Neutrophil (primary cell): Measurements from ENCODE around the gene AK4.

Experiments
- H3K27ac ChIP-seq: fragments of 200-600 bp; sonication (generic); 2 replicates; pipeline ENCODE4 v1.5.1; 2016; ENCODE audit warnings: mild to moderate bottlenecking, moderate library complexity
- H3K27me3 ChIP-seq: fragments of 200-600 bp; sonication (generic); 2 replicates; pipeline ENCODE4 v1.6.0; 2016; ENCODE audit warnings: mild to moderate bottlenecking
- H3K36me3 ChIP-seq: fragments of 200-600 bp; sonication (generic); 2 replicates; pipeline ENCODE4 v1.5.1; 2017
- H3K4me1 ChIP-seq, 2 experiments: fragments of 200-600 bp in 1 of 2; sonication (generic) in 1 of 2; 1 replicate in 1 of 2; 2 replicates in 1 of 2; pipeline versions ENCODE4 v1.5.1 to v1.6.1; 2013 to 2016; ENCODE audit warnings: low read depth in 1 of 2, low read length in 1 of 2, mild to moderate bottlenecking in 1 of 2, moderate library complexity in 1 of 2; ENCODE audit not compliant: control insufficient read depth in 1 of 2, insufficient read depth in 1 of 2
- H3K4me3 ChIP-seq, 2 experiments: fragments of 200-600 bp in 1 of 2; sonication (generic) in 1 of 2; 1 replicate in 1 of 2; 2 replicates in 1 of 2; pipeline ENCODE4 v1.5.1; 2013 to 2016; ENCODE audit warnings: low read depth in 1 of 2, low read length in 1 of 2, mild to moderate bottlenecking in 1 of 2, moderate library complexity in 1 of 2
- H3K9me3 ChIP-seq: fragments of 200-600 bp; sonication (generic); 2 replicates; pipeline ENCODE4 v1.5.1; 2016
- TF ChIP-seq, protein P1 (sequence below): fragments of 200-600 bp; sonication (generic); IDR thresholded peaks from 2 replicates; pipeline ENCODE4 v1.5.1; 2016; ENCODE audit warnings: antibody characterized with exemption

AK4 gene

DNA sequence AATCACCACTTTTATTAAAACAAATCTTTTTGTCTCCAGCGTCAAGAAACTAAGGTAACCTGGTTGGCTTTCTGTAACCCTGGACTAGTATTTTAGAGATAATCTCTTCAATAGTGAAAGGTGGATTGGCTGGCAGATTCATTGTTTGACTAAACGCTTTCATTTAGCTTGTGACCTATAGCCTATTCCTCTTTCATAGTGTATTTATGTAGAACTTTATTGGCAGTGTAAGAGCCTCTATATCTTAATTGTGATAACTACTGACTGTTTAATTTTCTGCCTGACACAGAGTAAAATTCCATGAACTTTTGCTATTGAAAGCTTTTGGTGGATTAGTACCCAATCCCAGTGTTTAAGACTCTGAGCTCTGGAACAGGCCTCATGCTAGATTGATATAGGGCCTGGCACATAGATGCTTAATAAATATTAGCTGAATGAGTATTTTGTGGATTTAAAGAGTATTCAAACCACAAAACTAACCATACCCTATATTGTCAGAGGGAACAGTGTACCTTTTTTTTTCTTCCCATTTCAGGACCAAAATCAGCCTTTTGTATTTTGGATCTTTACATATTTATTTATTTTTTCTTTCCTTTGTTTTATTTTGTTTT, 34.8 kb downstream of the AK4 start:
- no peaks in the 10 kb centered on the region for H3K9me3 ChIP-seq
- no peak overlapping the region for H3K4me3 ChIP-seq
- H3K36me3 ChIP-seq = no peaks in the 10 kb centered on the region
- H3K4me1 ChIP-seq = peaks cover 6 to 12% of the 10 kb centered on the region in 2 experiments
- H3K27me3 ChIP-seq = no peaks in the 10 kb centered on the region
- H3K27ac ChIP-seq = no peak overlapping the region
- TF ChIP-seq, protein P1, sequence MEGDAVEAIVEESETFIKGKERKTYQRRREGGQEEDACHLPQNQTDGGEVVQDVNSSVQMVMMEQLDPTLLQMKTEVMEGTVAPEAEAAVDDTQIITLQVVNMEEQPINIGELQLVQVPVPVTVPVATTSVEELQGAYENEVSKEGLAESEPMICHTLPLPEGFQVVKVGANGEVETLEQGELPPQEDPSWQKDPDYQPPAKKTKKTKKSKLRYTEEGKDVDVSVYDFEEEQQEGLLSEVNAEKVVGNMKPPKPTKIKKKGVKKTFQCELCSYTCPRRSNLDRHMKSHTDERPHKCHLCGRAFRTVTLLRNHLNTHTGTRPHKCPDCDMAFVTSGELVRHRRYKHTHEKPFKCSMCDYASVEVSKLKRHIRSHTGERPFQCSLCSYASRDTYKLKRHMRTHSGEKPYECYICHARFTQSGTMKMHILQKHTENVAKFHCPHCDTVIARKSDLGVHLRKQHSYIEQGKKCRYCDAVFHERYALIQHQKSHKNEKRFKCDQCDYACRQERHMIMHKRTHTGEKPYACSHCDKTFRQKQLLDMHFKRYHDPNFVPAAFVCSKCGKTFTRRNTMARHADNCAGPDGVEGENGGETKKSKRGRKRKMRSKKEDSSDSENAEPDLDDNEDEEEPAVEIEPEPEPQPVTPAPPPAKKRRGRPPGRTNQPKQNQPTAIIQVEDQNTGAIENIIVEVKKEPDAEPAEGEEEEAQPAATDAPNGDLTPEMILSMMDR = no peak

DNA sequence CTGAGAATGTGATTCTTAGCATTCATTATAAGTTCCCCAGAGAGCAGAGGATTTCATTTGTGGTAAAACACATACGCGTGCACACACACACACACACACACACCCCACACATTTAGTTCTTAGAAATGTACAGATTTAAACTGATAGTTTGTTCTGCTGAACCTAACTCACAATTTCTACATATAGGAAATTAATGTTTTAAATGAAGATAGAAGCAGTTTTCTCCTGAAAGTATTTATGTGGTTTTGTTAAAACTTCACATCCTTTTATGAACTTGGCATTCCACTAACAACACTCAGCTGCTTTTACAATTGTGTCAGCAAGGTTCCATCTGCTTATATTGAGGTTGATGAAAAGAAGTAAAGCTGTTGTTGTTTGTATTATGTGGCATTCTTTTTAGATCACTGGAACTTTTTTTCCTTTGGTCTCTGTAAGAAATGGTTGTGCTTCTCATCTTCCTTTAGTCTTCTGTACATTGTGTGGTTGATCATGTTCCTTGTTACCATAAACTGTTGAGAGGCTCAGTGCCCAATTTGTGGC, 41.6 kb downstream of the AK4 start:
- Histone ChIP-seq H3K36me3 (no peaks in the 10 kb centered on the region), H3K27me3 (no peaks in the 10 kb centered on the region), H3K4me1 (peaks cover 6 to 11% of the 10 kb centered on the region in 2 experiments), H3K27ac (no peak overlapping the region), H3K9me3 (no peaks in the 10 kb centered on the region), H3K4me3 (no peak overlapping the region)
- TF ChIP-seq, protein P1 = no peak

DNA sequence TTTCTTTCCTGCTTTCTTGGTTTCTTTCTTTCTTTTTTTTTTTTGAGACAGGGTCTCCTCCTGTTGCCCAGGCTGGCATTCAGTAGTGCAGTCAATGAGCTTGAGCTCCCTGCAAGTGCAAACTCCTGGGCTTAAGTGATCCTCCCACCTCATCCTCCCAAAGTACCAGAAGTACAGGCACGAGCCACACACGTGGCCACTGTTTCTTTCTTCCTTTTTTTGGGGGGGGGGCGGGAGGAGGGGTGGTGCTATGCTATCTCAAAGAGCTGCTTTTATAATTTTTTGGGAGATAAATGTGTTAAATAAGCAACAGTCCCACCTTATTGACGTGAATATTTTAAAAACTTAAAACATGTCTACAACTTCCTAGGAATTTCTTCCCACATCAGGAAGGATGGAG, 42.2 kb downstream of the AK4 start:
- no peaks in the 10 kb centered on the region for H3K27me3 ChIP-seq
- no peak overlapping the region for H3K27ac ChIP-seq
- H3K36me3 ChIP-seq = no peaks in the 10 kb centered on the region
- H3K4me1 ChIP-seq = peaks cover under 1 to 5% of the 10 kb centered on the region in 2 experiments
- H3K4me3 ChIP-seq = no peak overlapping the region
- TF ChIP-seq, protein P1 = no peak
- H3K9me3 ChIP-seq = no peaks in the 10 kb centered on the region

DNA sequence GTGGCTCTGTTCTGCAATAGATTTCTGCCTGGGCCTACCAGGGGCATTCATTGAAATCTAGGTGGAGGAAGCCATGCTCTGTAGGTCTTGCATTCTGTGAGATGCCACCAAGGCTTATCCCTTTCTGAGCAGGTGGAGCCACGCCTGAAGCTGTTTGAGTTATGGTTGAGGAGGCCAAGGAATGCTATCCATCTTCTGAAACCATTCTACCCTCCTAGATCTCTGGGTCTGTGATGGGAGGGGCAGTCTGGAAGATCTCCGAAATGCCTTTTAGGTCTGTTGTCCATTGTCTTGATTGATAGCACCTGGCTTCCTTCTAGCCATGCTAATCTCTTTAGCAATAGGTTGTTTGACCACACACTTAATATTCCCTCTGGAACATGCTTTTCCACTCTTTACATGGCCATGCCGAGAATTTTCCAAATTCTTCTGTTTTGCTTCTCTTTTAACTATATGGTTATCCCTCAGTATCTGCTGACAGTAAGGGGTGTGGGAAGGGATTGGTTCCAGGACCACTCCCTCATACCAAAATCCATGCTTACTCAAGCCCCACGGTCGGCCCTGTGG, 45.2 kb downstream of the AK4 start:
- H3K36me3 ChIP-seq = no peaks in the 10 kb centered on the region
- no peak overlapping the region for H3K4me3 ChIP-seq
- no peak overlapping the region for H3K27ac ChIP-seq
- H3K27me3 ChIP-seq = no peaks in the 10 kb centered on the region
- TF ChIP-seq, protein P1 = no peak
- H3K9me3 ChIP-seq = no peaks in the 10 kb centered on the region
- H3K4me1 ChIP-seq = no peaks in the 10 kb centered on the region

DNA sequence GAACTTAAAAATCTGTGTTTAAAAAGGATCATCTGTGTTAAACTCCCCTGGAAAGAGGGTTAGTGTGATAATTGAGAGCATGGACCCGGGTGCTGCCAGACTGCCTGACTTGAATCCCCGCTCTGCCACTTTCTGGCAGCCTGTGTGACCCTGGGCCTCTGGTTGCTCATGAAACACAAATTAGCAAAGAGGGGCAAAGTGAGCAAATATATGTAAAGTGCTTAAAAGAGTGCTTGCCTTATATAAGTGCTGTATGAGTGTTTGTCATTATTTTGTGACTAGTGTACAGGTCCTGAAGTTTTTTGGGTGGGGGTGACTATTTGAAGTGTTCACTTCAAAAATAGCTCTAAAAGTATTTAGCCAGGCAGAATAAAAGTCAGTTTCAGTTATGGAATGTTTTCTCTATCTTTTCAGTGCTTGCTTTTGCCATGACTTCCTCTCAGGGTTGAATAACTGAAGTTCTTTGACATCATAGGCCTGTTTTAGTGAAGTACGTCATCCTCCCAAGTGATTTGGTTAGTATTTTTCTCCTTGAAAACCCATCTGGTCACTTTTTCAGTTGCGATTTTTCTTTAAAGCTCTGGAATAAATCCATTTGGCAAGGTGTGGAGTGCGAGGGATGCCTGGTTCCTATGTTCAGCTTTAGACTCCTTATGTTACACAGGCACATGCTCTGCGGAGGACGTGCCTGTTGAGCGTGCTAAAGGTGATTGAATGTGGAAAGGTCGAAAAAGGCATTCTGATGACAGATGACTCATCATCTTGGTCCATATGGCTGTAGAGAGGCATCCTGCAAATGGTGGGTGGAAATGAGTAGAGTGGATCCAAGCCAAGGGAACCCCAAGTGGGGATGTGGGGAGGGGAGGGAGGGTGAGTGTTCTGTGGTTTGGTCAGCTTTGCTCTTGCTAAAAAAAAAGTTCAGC, 47.8 kb downstream of the AK4 start:
- Histone ChIP-seq H3K27ac (no peak overlapping the region), H3K27me3 (no peaks in the 10 kb centered on the region), H3K4me1 (no peaks in the 10 kb centered on the region), H3K36me3 (no peaks in the 10 kb centered on the region), H3K9me3 (no peaks in the 10 kb centered on the region), H3K4me3 (no peak overlapping the region)
- TF ChIP-seq, protein P1 = no peak
